ENCODE measurements around the gene JAKMIP2.
"Not testable (repeated sequence)": the region's sequence is repeated elsewhere in the genome, so short reads cannot be mapped to it uniquely, and the experiment has no call there.

GRCh38 chr5:147580418-147580817 lies 202.1 kb downstream of the JAKMIP2 start:
- TF ChIP-seq CTCF (IDR thresholded peaks at IDR 0.05 in 4 of 5, conservative IDR thresholded peaks at IDR 0.05 in 1 of 5); POLR2A (IDR thresholded peaks at IDR 0.05): not testable (repeated sequence)

Measured in gastrocnemius medialis (tissue), 4 donors.